DOHH2 (cell line): ENCODE measurements around the gene ITPK1.

Source experiments
- H3F3A ChIP-seq: fragments of 200-600 bp; sonication (generic), shearing (Covaris generic); 2 replicates; pipeline ENCODE4 v1.6.0; 2016; ENCODE audit warnings: antibody characterized with exemption, mild to moderate bottlenecking; ENCODE audit not compliant: control insufficient read depth, insufficient read depth
- H3K27ac ChIP-seq: fragments of 200-600 bp; sonication (generic); 2 replicates; pipeline ENCODE4 v1.5.1; 2014; ENCODE audit warnings: low read depth, mild to moderate bottlenecking, low read length, moderate library complexity
- H3K27me3 ChIP-seq: fragments of 200-600 bp; sonication (generic); 2 replicates; pipeline ENCODE4 v1.6.1; 2014; ENCODE audit warnings: mild to moderate bottlenecking, low read length, mixed read lengths; ENCODE audit not compliant: control insufficient read depth
- H3K36me3 ChIP-seq: fragments of 200-600 bp; sonication (generic); 2 replicates; pipeline ENCODE4 v1.6.1; 2014; ENCODE audit warnings: mild to moderate bottlenecking, low read length, moderate library complexity, mixed read lengths; ENCODE audit not compliant: control insufficient read depth
- H3K4me1 ChIP-seq: fragments of 200-600 bp; sonication (generic); 2 replicates; pipeline ENCODE4 v1.6.1; 2014; ENCODE audit warnings: mild to moderate bottlenecking, low read length, mixed read lengths; ENCODE audit not compliant: control insufficient read depth
- H3K4me2 ChIP-seq: fragments of 200-600 bp; sonication (generic); 2 replicates; pipeline ENCODE4 v1.6.0; 2014; ENCODE audit warnings: mild to moderate bottlenecking, low read length, moderate library complexity
- H3K4me3 ChIP-seq: fragments of 200-600 bp; sonication (generic); 2 replicates; pipeline ENCODE4 v1.5.1; 2014; ENCODE audit warnings: mild to moderate bottlenecking, low read length, mixed read lengths
- H3K79me2 ChIP-seq: fragments of 200-600 bp; sonication (generic); 2 replicates; pipeline ENCODE4 v1.6.1; 2014; ENCODE audit warnings: mild to moderate bottlenecking, low read length, mixed read lengths; ENCODE audit not compliant: control insufficient read depth
- H3K9me2 ChIP-seq: fragments of 200-600 bp; sonication (generic); replicated peaks from 2 replicates; pipeline ENCODE4 v1.6.1; 2014; ENCODE audit warnings: mild to moderate bottlenecking, low read length, mixed read lengths; ENCODE audit not compliant: control insufficient read depth
- H3K9me3 ChIP-seq: fragments of 200-600 bp; sonication (generic); 2 replicates; pipeline ENCODE4 v1.6.1; 2014; ENCODE audit warnings: antibody characterized with exemption, low read length, mixed read lengths; ENCODE audit not compliant: control insufficient read depth, insufficient read depth
- H4K20me1 ChIP-seq: fragments of 200-600 bp; sonication (generic); 2 replicates; pipeline ENCODE4 v1.6.0; 2014; ENCODE audit warnings: low read depth, mild to moderate bottlenecking, antibody characterized with exemption, low read length, moderate library complexity; ENCODE audit not compliant: control insufficient read depth, insufficient read depth
- EZH2phosphoT487 ChIP-seq: fragments of 200-600 bp; sonication (generic); IDR thresholded peaks from 2 replicates; pipeline ENCODE4 v1.6.1; 2017; ENCODE audit warnings: borderline replicate concordance, mild to moderate bottlenecking, antibody characterized with exemption, low read length, moderate library complexity, mixed read lengths
- TF ChIP-seq, protein P1 (sequence below): fragments of 200-600 bp; sonication (generic); IDR thresholded peaks from one replicate; pipeline ENCODE4 v1.5.1; 2014; ENCODE audit warnings: antibody characterized with exemption, mild to moderate bottlenecking, low read depth, low read length; ENCODE audit not compliant: poor library complexity, severe bottlenecking

ITPK1 gene

GRCh38 chr14:92963301-92964123 is 152.2 kb downstream of the ITPK1 start:
- Histone ChIP-seq H3K79me2 (no peaks in the 10 kb centered on the region), H4K20me1 (no peaks in the 10 kb centered on the region), H3K27ac (no peak overlapping the region), H3K4me1 (0 out of 2 replicates have a peak, but pooled peaks cover 3% of the 10 kb centered on the region), H3K9me2 (no peaks in the 10 kb centered on the region), H3K27me3 (no peaks in the 10 kb centered on the region), H3K4me2 (no peak overlapping the region), H3K9me3 (0 out of 2 replicates have a peak, but pooled peaks cover 3% of the 10 kb centered on the region), H3K36me3 (no peaks in the 10 kb centered on the region), H3F3A (no peaks in the 10 kb centered on the region), H3K4me3 (no peak overlapping the region)
- TF ChIP-seq, protein P1, sequence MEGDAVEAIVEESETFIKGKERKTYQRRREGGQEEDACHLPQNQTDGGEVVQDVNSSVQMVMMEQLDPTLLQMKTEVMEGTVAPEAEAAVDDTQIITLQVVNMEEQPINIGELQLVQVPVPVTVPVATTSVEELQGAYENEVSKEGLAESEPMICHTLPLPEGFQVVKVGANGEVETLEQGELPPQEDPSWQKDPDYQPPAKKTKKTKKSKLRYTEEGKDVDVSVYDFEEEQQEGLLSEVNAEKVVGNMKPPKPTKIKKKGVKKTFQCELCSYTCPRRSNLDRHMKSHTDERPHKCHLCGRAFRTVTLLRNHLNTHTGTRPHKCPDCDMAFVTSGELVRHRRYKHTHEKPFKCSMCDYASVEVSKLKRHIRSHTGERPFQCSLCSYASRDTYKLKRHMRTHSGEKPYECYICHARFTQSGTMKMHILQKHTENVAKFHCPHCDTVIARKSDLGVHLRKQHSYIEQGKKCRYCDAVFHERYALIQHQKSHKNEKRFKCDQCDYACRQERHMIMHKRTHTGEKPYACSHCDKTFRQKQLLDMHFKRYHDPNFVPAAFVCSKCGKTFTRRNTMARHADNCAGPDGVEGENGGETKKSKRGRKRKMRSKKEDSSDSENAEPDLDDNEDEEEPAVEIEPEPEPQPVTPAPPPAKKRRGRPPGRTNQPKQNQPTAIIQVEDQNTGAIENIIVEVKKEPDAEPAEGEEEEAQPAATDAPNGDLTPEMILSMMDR: no peak
- no peak for TF ChIP-seq EZH2phosphoT487

DNA sequence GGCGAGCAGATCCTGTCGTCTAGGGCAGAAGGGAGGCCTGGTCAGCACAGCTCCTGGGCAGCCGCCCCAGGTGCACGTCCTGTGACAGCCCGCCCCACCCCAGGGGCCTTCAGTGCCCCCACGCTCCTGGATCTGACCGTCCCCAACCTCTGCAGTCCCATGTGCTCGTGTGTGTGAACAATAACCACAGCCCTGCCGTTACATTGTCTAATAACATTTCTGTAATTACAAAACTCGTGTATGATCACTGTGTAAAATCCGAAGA is 153.0 kb downstream of the ITPK1 start:
- no peak overlapping the region for H3K4me2 ChIP-seq

GRCh38 chr14:92962031-92962830 is 153.5 kb downstream of the ITPK1 start:
- no peak for TF ChIP-seq EZH2phosphoT487
- TF ChIP-seq, protein P1: no peak
- no peak overlapping the region for H3K4me2 ChIP-seq
- H3K79me2 ChIP-seq: no peaks in the 10 kb centered on the region
- H3F3A ChIP-seq: no peaks in the 10 kb centered on the region
- no peak overlapping the region for H3K27ac ChIP-seq
- 0 out of 2 replicates have a peak, but pooled peaks cover 1% of the 10 kb centered on the region for H3K4me1 ChIP-seq
- H3K4me3 ChIP-seq: no peak overlapping the region
- H3K36me3 ChIP-seq: no peaks in the 10 kb centered on the region
- no peaks in the 10 kb centered on the region for H3K27me3 ChIP-seq
- no peaks in the 10 kb centered on the region for H4K20me1 ChIP-seq
- no peaks in the 10 kb centered on the region for H3K9me3 ChIP-seq
- no peaks in the 10 kb centered on the region for H3K9me2 ChIP-seq

More for the DNA sequence above, 153.0 kb downstream of the ITPK1 start:
- H3K9me3 ChIP-seq: 0 out of 2 replicates have a peak, but pooled peaks cover 3% of the 10 kb centered on the region
- H3K27me3 ChIP-seq: no peaks in the 10 kb centered on the region
- H3F3A ChIP-seq: no peaks in the 10 kb centered on the region
- H3K27ac ChIP-seq: no peak overlapping the region
- no peak overlapping the region for H3K4me3 ChIP-seq
- TF ChIP-seq, protein P1: no peak
- TF ChIP-seq EZH2phosphoT487: no peak
- no peaks in the 10 kb centered on the region for H3K9me2 ChIP-seq
- H3K79me2 ChIP-seq: no peaks in the 10 kb centered on the region
- H4K20me1 ChIP-seq: no peaks in the 10 kb centered on the region
- H3K36me3 ChIP-seq: no peaks in the 10 kb centered on the region
- 0 out of 2 replicates have a peak, but pooled peaks cover 3% of the 10 kb centered on the region for H3K4me1 ChIP-seq
